DMS 273 (cell line): ENCODE measurements around the gene COMMD9.

Experiments used
- DNase-seq: peaks from one replicate; lab custom pipeline; 2025; ENCODE audit not compliant: unreplicated experiment; lab: John Stamatoyannopoulos, UW

COMMD9 gene

GRCh38 chr11:36227044-36227443, 62.2 kb downstream of the COMMD9 start:
- no peak for DNase-seq

GRCh38 chr11:36224209-36224882, 64.9 kb downstream of the COMMD9 start:
- peak; percentile 8 for DNase-seq

GRCh38 chr11:36222831-36223635, 66.2 kb downstream of the COMMD9 start:
- DNase-seq = peak; percentile 61
